Measurements from ENCODE around the gene PDCD6IP.

PDCD6IP gene

DNA sequence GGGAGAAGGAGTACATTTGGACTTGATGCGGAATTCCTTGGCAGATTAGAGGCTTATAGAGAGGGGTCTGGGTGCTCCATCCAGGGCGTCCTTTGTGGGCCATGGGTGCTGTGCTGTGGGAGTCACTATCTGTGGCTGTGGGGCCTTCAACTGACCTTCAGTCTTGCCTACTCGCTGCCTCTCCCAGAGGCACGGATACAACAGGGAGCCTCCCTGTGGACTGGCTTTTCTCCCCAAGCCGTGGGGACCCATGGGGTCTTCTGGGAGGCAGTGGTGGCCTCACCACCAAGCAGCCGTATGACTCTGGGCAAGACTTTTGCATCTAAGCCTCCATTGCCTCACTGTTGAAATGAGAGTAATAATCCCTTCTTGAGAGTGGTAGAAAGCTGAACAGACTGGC is 83.9 kb downstream of the PDCD6IP start:
- Histone ChIP-seq H3K4me2 (ENCODE audit: low read length) (no peak overlapping the region), H3K9me3 (ENCODE audit: control insufficient read depth, low read length) (no peaks in the 10 kb centered on the region), H3K27ac (no peak overlapping the region), H3K4me3 (ENCODE audit: low read depth, low read length) (no peak overlapping the region), H3K27me3 (ENCODE audit: control insufficient read depth, insufficient read depth, low read length) (no peaks in the 10 kb centered on the region), H3K9ac (no peak overlapping the region), H3K4me1 (no peaks in the 10 kb centered on the region), H2AFZ (no peak overlapping the region), H3K79me2 (no peaks in the 10 kb centered on the region), H3K36me3 (ENCODE audit: control insufficient read depth, insufficient read depth, low read length) (no peaks in the 10 kb centered on the region)
- TF ChIP-seq, protein P1, sequence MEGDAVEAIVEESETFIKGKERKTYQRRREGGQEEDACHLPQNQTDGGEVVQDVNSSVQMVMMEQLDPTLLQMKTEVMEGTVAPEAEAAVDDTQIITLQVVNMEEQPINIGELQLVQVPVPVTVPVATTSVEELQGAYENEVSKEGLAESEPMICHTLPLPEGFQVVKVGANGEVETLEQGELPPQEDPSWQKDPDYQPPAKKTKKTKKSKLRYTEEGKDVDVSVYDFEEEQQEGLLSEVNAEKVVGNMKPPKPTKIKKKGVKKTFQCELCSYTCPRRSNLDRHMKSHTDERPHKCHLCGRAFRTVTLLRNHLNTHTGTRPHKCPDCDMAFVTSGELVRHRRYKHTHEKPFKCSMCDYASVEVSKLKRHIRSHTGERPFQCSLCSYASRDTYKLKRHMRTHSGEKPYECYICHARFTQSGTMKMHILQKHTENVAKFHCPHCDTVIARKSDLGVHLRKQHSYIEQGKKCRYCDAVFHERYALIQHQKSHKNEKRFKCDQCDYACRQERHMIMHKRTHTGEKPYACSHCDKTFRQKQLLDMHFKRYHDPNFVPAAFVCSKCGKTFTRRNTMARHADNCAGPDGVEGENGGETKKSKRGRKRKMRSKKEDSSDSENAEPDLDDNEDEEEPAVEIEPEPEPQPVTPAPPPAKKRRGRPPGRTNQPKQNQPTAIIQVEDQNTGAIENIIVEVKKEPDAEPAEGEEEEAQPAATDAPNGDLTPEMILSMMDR (IDR thresholded peaks at IDR 0.05) = no peak

DNA sequence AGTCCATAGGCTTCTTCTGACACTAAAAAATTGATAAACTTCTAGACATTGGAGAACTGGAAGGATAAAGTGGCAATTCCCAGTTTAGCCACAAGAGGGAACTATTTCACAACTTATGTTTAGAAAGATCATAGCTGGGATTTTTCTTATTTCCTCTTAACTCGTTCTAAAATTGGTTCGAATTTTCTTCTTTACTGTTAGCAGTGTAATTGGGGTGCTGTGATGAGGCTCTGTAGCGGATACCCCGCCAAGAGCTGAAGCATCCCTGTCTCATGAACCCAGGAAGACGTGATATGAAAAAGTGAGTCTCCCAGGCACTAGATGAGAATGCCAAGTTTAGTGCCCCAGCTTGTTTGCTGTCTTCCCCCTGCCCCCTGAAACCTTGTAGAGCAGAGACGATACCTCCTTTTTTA is 85.1 kb downstream of the PDCD6IP start:
- Histone ChIP-seq H3K4me2 (ENCODE audit: low read length) (peak overlapping the region; percentile 45), H3K27me3 (ENCODE audit: control insufficient read depth, insufficient read depth, low read length) (no peaks in the 10 kb centered on the region), H3K9ac (no peak overlapping the region), H3K4me3 (ENCODE audit: low read depth, low read length) (no peak overlapping the region), H3K27ac (no peak overlapping the region), H3K79me2 (no peaks in the 10 kb centered on the region), H3K36me3 (ENCODE audit: control insufficient read depth, insufficient read depth, low read length) (no peaks in the 10 kb centered on the region), H3K4me1 (no peaks in the 10 kb centered on the region), H3K9me3 (ENCODE audit: control insufficient read depth, low read length) (no peaks in the 10 kb centered on the region), H2AFZ (peak overlapping the region; percentile 27)
- TF ChIP-seq, protein P1 (IDR thresholded peaks at IDR 0.05) = peak; percentile 84

DNA sequence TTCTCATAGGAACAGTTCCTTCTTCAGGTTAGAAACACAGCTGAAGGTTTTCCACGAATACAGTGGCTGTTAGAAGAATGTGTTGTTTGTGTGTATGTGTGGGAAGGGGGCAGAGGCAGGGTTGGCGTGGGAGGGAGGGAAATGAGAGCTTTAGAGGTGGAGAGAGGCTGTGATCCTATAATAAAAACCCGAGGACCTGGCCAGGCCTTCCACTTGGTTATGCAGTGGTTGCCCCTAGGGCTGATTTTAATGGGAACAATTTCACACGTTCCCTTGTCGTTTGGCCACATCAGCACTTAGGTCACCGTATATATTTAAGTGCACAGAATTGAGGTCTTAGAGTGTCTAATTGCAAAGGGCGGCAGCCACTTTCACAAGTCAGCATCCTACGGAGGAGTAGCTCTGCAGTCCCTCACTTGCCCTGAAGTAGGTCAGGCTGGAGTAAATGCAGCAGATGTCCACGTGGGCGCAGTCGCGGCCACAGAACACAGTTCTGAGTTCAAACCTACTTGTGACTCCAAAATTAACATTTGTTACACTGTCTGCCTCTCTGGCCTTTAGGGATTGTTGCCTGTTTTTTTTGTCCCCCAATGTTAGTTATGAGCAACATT is 85.6 kb downstream of the PDCD6IP start:
- Histone ChIP-seq H2AFZ (peak overlapping the region; percentile 27), H3K36me3 (ENCODE audit: control insufficient read depth, insufficient read depth, low read length) (no peaks in the 10 kb centered on the region), H3K79me2 (no peaks in the 10 kb centered on the region), H3K9me3 (ENCODE audit: control insufficient read depth, low read length) (no peaks in the 10 kb centered on the region), H3K9ac (no peak overlapping the region), H3K27ac (no peak overlapping the region), H3K4me1 (no peaks in the 10 kb centered on the region), H3K4me2 (ENCODE audit: low read length) (no peak overlapping the region), H3K27me3 (ENCODE audit: control insufficient read depth, insufficient read depth, low read length) (no peaks in the 10 kb centered on the region), H3K4me3 (ENCODE audit: low read depth, low read length) (no peak overlapping the region)
- TF ChIP-seq, protein P1 (IDR thresholded peaks at IDR 0.05) = no peak

DNA sequence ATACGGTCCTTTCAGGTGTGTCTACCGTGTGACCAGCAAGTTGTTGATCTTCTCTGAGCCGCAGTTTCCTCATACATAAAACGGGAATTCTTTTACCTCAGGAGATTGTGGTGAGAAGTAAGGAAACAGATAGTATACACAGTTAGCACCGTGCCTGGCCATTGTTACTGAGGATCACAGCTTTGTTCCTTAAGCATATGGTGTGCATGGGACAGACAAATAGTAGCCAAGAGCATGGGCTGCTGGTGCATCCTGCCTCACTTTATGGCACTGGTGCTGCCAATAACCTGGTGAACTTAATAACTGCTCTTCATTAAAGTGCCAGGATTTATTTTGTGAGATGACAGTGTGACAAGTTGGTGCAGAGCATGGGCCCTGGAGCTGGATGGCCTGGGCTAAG is 86.3 kb downstream of the PDCD6IP start:
- no peaks in the 10 kb centered on the region for H3K9me3 ChIP-seq (ENCODE audit: control insufficient read depth, low read length)
- H3K4me2 ChIP-seq (ENCODE audit: low read length) = no peak overlapping the region
- no peaks in the 10 kb centered on the region for H3K36me3 ChIP-seq (ENCODE audit: control insufficient read depth, insufficient read depth, low read length)
- no peak overlapping the region for H3K9ac ChIP-seq
- H3K27me3 ChIP-seq (ENCODE audit: control insufficient read depth, insufficient read depth, low read length) = no peaks in the 10 kb centered on the region
- H3K79me2 ChIP-seq = no peaks in the 10 kb centered on the region
- no peak overlapping the region for H2AFZ ChIP-seq
- TF ChIP-seq, protein P1 (IDR thresholded peaks at IDR 0.05) = no peak
- H3K27ac ChIP-seq = no peak overlapping the region
- no peaks in the 10 kb centered on the region for H3K4me1 ChIP-seq
- no peak overlapping the region for H3K4me3 ChIP-seq (ENCODE audit: low read depth, low read length)

DNA sequence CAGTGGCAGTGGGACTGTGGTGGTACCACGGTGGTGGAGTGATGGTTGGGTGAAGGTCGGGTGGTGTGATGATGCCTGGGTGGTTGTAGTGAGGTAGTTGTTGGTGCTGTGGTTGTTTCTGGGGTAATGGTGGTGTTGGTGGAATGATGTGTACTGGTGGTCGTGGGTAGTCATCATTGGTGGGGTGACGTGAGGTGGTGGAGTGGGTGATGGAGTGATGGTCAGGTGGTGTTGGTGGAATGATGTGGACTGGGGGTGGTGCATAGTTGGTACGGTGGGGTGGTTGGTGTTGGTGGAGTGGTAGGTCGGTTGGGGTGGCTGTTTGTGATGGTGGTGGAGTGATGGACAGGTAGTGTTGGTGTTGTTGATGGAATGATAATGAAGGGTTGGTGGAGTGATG is 87.1 kb downstream of the PDCD6IP start:
- no peak overlapping the region for H3K27ac ChIP-seq
- TF ChIP-seq, protein P1 (IDR thresholded peaks at IDR 0.05) = no peak
- H3K9ac ChIP-seq = no peak overlapping the region
- no peaks in the 10 kb centered on the region for H3K36me3 ChIP-seq (ENCODE audit: control insufficient read depth, insufficient read depth, low read length)
- no peak overlapping the region for H3K4me2 ChIP-seq (ENCODE audit: low read length)
- no peaks in the 10 kb centered on the region for H3K79me2 ChIP-seq
- H3K4me3 ChIP-seq (ENCODE audit: low read depth, low read length) = no peak overlapping the region
- no peaks in the 10 kb centered on the region for H3K27me3 ChIP-seq (ENCODE audit: control insufficient read depth, insufficient read depth, low read length)
- no peaks in the 10 kb centered on the region for H3K9me3 ChIP-seq (ENCODE audit: control insufficient read depth, low read length)
- no peaks in the 10 kb centered on the region for H3K4me1 ChIP-seq
- no peak overlapping the region for H2AFZ ChIP-seq
